ENCODE results near the gene PASD1.
A peak's percentile ranks its signal among the peaks of the same experiment; 100 is the strongest.
"Not testable (repeated sequence)": the region's sequence is repeated elsewhere in the genome, so short reads cannot be mapped to it uniquely, and the experiment has no call there.

Gene PASD1, protein sequence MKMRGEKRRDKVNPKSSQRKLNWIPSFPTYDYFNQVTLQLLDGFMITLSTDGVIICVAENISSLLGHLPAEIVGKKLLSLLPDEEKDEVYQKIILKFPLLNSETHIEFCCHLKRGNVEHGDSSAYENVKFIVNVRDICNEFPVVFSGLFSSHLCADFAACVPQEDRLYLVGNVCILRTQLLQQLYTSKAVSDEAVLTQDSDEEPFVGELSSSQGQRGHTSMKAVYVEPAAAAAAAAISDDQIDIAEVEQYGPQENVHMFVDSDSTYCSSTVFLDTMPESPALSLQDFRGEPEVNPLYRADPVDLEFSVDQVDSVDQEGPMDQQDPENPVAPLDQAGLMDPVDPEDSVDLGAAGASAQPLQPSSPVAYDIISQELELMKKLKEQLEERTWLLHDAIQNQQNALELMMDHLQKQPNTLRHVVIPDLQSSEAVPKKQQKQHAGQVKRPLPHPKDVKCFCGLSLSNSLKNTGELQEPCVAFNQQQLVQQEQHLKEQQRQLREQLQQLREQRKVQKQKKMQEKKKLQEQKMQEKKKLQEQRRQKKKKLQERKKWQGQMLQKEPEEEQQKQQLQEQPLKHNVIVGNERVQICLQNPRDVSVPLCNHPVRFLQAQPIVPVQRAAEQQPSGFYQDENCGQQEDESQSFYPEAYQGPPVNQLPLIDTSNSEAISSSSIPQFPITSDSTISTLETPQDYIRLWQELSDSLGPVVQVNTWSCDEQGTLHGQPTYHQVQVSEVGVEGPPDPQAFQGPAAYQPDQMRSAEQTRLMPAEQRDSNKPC

DNA sequence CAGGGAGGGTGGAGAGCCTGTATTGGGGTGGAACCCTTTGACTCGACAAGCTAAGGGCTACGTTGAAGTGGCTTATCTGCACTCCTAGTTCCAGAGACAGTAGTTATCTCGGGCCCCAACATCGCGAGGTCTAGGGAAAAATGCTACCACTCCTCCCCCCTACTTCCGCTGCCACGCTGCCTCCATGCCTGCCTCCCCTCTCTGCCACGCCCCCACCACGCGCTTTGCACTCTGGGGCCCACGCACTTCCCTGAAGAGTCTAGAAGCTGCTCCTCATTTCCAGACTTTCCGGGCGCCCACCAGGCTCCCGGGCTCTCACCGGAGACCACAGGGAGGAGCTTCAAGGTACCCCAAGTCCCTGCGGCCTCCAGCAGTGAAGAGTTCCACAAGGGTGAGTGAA, at the start of gene PASD1:
Gene PASD1 (plus strand): TSS at position 227 of the 400 bp plus-strand sequence. CDS start 37,879 bp downstream, outside the sequence.
- DNase-seq, result no peak

GRCh38 chrX:151515237-151515636, 48.2 kb upstream of the PASD1 start:
- no peak for DNase-seq

DNA sequence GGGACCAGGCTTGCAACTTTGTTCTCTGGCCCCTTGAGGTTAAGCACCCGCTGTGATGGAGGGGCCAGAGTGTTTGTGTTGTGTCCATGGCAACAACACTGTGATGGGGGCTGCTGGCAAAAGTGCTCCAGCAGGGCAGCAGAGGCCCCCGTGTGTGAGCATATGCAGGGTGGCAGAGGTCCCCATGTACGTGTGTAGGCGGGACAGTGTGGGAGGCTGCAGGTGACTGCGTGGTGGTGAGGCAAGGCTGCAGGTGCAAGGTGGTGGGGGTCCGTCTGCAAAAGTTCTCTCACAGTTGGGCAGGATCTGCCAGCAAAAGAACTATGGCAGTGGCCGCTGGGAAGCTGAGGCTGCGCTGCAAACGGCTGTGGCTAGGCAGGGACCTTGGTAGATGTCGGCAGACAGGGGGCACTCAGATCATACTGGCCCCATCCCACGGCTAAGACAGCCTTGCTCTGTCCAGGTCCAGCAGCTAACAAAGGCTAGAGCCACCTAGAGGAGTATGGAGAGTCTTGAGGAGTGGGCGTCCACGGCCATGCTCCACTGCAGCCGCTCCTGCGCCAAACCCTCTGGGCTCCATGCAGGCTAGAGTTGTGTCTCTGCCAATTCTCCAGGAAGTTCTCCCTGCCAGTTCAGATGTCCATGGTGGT, 46.8 kb upstream of the PASD1 start:
- DNase-seq, result no peak

DNA sequence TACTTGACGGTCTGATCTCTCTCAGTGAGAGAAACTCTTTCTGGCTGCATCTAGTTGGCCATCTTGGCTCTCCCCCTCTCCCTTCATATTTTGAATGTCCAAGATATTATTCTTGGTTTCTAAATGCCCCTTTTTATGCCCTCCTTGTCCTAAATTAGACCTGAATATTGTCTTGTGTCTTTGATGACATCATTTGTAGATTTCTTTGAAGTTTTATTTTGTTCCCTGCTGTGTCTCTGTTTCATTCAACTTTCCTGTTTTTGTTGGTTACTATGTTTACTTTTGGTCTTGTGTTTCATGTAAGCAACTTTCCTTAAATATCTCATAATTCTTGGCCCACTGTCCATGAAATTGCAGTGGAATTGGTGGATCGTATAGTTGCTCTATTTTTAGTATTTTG, 46.1 kb upstream of the PASD1 start:
- DNase-seq, result no peak

DNA sequence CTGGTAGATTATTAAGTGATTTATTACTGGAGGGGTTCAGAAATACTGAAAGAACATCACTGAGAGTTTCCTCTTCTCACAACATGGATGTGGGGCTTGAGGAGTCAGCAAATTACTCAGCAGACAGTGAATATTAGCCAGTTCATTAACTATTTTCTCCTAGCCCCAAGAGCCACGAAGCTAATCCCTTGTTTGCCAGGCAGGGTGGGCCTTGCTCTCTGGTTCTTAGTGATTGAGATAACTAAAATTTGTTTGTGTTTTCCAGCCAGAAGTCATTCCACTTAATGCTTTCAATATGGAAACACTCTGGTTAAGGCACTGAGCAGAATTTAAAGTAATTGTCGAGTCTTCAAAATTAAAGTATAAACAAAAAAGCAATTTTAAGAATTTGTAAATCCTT, 40.1 kb upstream of the PASD1 start:
- no peak for DNase-seq

- no peak for DNase-seq
Measured at GRCh38 chrX:151536571-151536970, 26.9 kb upstream of the PASD1 start.

GRCh38 chrX:151537572-151537971, 25.9 kb upstream of the PASD1 start:
- DNase-seq, result no peak

- DNase-seq, result no peak
Measured at GRCh38 chrX:151538190-151539122, 25.0 kb upstream of the PASD1 start.

DNA sequence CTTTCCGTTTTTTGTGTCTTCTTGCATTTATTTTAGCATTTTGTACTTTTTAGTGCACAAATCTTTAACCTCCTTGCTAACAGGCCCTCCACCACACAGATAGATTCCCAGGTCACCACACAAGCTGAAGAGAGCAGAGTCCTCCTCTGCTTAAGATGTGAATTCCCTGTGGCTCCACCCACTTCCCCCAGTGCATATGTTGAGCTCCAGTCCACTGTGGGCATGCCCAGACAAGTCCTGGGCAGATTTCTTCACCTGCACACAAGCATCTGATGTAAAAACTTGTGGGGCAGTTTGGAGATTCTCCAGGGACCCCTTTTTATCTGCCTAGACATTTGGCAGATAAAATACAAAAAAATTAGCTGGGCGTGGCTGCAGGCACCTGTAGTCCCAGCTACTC, 19.8 kb upstream of the PASD1 start:
- DNase-seq, result peak; percentile 3

DNA sequence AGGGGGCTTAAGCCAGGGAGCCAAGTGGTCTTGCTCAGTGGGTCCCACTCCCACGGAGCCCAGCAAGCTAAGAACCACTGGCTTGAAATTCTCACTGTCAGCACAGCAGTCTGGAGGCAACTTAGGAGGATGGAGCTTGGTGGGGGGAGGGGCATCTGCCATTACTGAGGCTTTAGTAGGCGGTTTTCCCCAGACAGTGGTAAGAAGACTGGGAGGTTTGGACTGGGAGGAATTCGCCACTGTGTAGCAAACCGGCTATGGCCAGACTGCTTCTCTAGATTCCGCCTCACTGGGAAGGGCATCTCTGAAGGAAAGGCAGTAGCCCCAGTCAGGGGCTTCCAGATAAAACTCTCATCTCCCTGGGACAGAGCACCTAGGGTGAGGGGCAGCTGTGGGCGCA, 17.2 kb upstream of the PASD1 start:
- not testable (repeated sequence) for DNase-seq

DNA sequence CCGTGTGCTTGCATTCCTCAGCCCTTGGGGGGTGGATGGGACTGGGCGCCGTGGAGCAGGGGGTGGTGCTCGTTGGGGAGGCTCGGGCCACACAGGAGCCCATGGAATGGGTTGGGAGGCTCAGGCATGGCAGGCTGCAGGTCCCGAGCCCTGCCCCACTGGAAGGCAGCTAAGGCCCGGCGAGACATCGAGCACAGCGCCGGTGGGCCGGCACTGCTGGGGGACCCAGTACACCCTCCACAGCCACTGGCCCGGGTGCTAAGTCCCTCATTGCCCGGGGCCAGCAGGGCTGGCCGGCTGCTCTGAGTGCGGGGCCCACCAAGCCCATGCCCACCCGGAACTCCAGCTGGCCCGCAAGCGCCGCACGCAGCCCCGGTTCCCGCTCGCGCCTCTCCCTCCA, 12.3 kb upstream of the PASD1 start:
- not testable (repeated sequence) for DNase-seq

DNA sequence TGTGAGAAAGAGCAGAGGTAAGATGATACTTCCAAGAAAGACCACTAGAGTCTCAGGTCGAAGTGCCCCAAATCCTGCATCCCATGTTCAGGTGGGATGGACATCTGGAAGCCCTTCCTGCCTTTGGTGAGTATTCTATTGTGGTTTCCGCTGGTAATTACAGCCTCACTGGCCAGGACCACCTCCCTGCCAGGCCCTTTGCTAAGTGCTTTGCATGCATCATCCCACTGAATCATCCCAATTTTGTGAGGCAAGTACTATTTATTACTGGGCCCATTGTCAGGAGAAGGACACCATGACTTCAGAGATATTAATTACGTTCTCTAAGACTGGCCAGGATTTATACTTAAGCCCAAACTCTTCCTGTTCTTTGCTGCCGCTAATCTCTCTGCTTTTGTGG, 10.7 kb upstream of the PASD1 start:
- DNase-seq, result no peak

- DNase-seq, result not testable (repeated sequence)
Measured at GRCh38 chrX:151555301-151555700, 8.2 kb upstream of the PASD1 start.

DNA sequence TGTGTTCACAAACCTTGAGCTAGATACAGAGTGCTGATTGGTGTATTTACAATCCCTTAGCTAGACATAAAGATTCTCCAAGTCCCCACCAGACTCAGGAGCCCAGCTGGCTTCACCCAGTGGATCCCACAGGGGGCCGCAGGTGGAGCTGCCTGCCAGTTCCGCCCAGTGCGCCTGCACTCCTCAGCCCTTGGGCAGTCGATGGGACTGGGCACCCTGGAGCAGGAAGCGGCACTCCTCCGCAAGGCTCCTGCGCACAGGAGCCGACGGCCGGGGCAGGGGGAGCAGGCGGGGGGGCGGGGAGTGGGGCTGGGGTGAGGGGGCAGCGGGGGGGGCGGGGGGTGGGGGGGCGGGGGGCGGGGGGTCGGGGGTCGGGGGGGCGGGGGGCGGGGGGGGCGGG, 990 bp upstream of the PASD1 start:
- DNase-seq, result not testable (repeated sequence)

DNA sequence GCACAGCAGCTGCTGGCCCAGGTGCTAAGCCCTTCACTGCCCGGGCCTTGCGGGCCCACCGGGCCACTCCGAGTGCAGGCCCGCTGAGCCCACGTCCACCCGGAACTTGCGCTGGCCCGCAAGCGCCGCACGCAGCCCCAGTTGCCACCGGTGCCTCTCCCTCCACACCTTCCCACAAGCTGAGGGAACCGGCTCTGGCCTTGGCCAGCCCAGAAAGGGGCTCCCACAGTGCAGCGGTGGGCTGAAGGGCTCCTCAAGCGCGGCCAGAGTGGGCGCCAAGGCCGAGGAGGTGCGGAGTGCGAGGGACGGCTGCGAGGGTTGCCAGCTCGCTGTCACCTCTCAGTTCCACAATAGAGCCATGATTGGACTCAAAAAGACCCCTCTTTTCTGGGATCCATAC, 472 bp upstream of the PASD1 start:
- DNase-seq, result not testable (repeated sequence)

GRCh38 chrX:151564035-151564434, 560 bp downstream of the PASD1 start:
- DNase-seq, result no peak

DNA sequence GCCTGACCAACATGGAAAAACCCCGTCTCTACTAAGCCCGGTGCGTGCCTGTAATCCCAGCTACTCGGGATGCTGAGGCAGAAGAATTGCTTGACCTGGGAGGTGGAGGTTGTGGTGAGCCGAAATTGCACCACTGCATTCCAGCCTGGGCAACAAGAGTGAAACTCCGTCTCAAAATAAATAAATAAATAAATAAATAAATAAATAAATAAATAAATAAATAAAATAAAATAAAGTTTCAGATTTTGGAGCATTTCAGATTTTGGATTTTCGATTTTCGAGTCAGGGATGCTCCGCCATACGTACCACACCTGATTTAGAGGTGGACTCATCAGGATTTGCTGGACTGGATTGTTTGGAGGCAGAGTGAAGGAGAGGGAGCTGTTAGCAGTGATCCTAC, 3.4 kb downstream of the PASD1 start:
- DNase-seq, result not testable (repeated sequence)

GRCh38 chrX:151570561-151570960, 7.1 kb downstream of the PASD1 start:
- no peak for DNase-seq

DNA sequence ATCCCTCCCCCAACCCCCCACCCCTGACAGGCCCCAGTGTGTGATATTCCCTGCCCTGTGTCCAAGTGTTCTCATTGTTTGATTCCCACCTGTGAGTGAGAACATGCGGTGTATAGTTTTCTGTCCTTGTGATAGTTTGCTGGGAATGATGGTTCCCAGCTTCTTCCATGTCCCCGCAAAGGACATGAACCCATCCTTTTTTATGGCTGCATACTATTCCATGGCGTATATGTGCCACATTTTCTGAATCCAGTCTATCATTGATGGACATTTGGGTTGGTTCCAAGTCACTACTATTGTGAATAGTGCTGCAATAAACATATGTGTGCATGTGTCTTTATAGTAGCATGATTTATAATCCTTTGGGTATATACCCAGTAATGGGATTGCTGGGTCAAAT, 29.9 kb downstream of the PASD1 start:
- DNase-seq, result not testable (repeated sequence)

DNA sequence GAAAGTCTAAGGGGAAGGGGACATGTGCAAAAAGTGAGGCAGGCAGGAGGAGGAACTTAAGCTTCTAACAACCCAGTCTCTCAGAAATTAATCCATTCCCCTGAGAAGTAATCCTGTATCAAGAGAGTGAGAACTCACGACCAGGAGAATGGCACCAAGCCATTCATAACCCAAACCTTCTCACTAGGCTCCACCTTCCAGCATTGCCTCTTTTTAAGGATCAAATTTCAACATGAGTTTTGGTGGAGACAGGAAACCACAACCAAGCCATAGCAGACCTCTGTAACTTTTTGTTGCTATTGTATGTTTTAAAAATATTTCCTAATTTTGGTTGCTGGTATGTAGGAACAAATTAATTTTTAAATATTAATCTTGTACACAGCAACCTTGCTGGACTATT, 32.8 kb downstream of the PASD1 start:
- no peak for DNase-seq

- DNase-seq, result no peak
Measured at GRCh38 chrX:151604931-151605330, 41.5 kb downstream of the PASD1 start.

DNA sequence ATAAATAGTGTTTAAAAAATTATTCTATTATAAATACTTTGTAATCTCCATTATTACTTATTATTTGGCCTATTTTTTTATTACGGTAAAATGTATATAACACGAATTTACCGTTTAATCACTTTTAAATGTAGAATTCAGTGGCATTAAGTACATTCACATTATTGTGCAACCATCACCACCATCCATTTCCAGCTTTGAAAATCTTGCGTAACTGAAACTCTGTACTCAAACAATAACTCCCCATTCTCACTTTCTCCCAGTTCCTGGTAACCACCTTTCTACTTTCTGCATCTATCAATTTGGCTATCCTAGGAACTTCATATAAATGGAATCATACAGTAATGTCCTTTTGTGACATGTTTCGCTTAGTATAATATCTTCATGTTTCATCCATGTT, 45.7 kb downstream of the PASD1 start:
- DNase-seq, result no peak

GRCh38 chrX:151621422-151621821, 57.9 kb downstream of the PASD1 start:
- DNase-seq, result no peak
